SK-N-SH (cell line): Measurements from ENCODE around the gene ARL5B. TPM values are rescaled to one million over a fixed set of nuclear protein-coding genes. Genes with fewer than 3 reads are reported as not detected.
A peak's percentile ranks its signal among the peaks of the same experiment; 100 is the strongest.

Experiments
- CTCF ChIA-PET: fragments of 300-600, 350-600 bp; formaldehyde crosslinking; extraction: SDS; loops from one replicate; lab custom pipeline; 2021; lab: Yijun Ruan, JAX
- POLR2A ChIA-PET: fragments of 350-600 bp; sonication (Branson Sonifier 250); formaldehyde crosslinking; extraction: SDS; loops from one replicate; lab custom pipeline; 2020; ENCODE audit warnings: antibody characterized with exemption, inconsistent platforms; lab: Yijun Ruan, JAX
- DNase-seq: peaks from one replicate; pipeline ENCODE4 v3.0.0; 2012
- H2AFZ ChIP-seq: fragments of 200-600 bp; sonication (generic); 2 replicates; pipeline ENCODE4 v1.8.1; 2016; ENCODE audit warnings: antibody characterized with exemption, mild to moderate bottlenecking, low read depth
- H3F3A ChIP-seq: fragments of 200-600 bp; sonication (generic); replicated peaks from 2 replicates; pipeline ENCODE3; 2016; ENCODE audit warnings: antibody characterized with exemption, mild to moderate bottlenecking; ENCODE audit not compliant: insufficient read depth
- H3K27ac ChIP-seq, 2 experiments: fragments of 200-500 bp in 1 of 2; fragments of 200-600 bp in 1 of 2; sonication (Bioruptor generic) in 1 of 2; sonication (generic), shearing (Covaris generic) in 1 of 2; 2 replicates each; pipeline versions ENCODE4 v1.5.1 to v1.6.1; 2014 to 2016; ENCODE audit warnings: low read depth in 2 of 2, inconsistent platforms in 1 of 2, low read length in 1 of 2, mild to moderate bottlenecking in 1 of 2, mixed read lengths in 1 of 2
- H3K27me3 ChIP-seq: fragments of 200-600 bp; sonication (generic), shearing (Covaris generic); 2 replicates; pipeline ENCODE4 v1.6.1; 2016; ENCODE audit warnings: mixed run types; ENCODE audit not compliant: insufficient read depth
- H3K36me3 ChIP-seq, 2 experiments: fragments of 200-500 bp in 1 of 2; fragments of 200-600 bp in 1 of 2; sonication (Bioruptor generic) in 1 of 2; sonication (generic) in 1 of 2; replicated peaks in 1 of 2; 2 replicates each; pipeline versions ENCODE3 to v1.5.1; 2014 to 2016; ENCODE audit warnings: low read length in 1 of 2, mild to moderate bottlenecking in 1 of 2; ENCODE audit not compliant: insufficient read depth in 2 of 2, control insufficient read depth in 1 of 2
- H3K4me1 ChIP-seq, 2 experiments: fragments of 200-500 bp in 1 of 2; fragments of 200-600 bp in 1 of 2; sonication (Bioruptor generic) in 1 of 2; sonication (generic), shearing (Covaris generic) in 1 of 2; 2 replicates each; pipeline versions ENCODE4 v1.5.1 to v1.6.1; 2014 to 2016; ENCODE audit warnings: low read depth in 1 of 2, low read length in 1 of 2, mixed run types in 1 of 2; ENCODE audit not compliant: insufficient read depth in 2 of 2, control insufficient read depth in 1 of 2
- H3K4me2 ChIP-seq: fragments of 200-600 bp; sonication (generic), shearing (Covaris generic); 2 replicates; pipeline ENCODE4 v1.6.1; 2017; ENCODE audit warnings: mixed run types
- H3K4me3 ChIP-seq, 2 experiments: fragments of 200-500 bp in 1 of 2; fragments of 200-600 bp in 1 of 2; sonication (Bioruptor generic) in 1 of 2; sonication (generic), shearing (Covaris generic) in 1 of 2; 2 replicates each; pipeline versions ENCODE4 v1.5.1 to v1.8.1; 2014 to 2016; ENCODE audit warnings: low read depth in 2 of 2, inconsistent platforms in 1 of 2, low read length in 1 of 2, mild to moderate bottlenecking in 1 of 2, mixed read lengths in 1 of 2, moderate library complexity in 1 of 2
- H3K79me2 ChIP-seq: fragments of 200-600 bp; sonication (generic); 2 replicates; pipeline ENCODE4 v1.8.1; 2017; ENCODE audit warnings: mild to moderate bottlenecking; ENCODE audit not compliant: insufficient read depth
- H3K9ac ChIP-seq: fragments of 200-600 bp; sonication (generic); 2 replicates; pipeline ENCODE4 v1.6.1; 2017; ENCODE audit warnings: mixed run types
- H3K9me2 ChIP-seq: fragments of 200-600 bp; sonication (generic); 2 replicates; pipeline ENCODE4 v1.6.1; 2017; ENCODE audit warnings: mixed run types
- H3K9me3 ChIP-seq: fragments of 200-600 bp; sonication (generic); 2 replicates; pipeline ENCODE4 v1.6.1; 2017; ENCODE audit warnings: mixed run types, mild to moderate bottlenecking, moderate library complexity
- H4K20me1 ChIP-seq: fragments of 200-600 bp; sonication (generic); 2 replicates; pipeline ENCODE4 v1.6.1; 2017; ENCODE audit warnings: mild to moderate bottlenecking, mixed run types; ENCODE audit not compliant: insufficient read depth
- GABPA ChIP-seq: IDR thresholded peaks from 2 replicates; pipeline ENCODE4 v1.4.0; 2012; ENCODE audit warnings: low read depth, mild to moderate bottlenecking
- GATA2 ChIP-seq: sonication (generic); formaldehyde crosslinking; IDR thresholded peaks from 2 replicates; pipeline ENCODE4 v1.5.0; 2020; ENCODE audit warnings: mild to moderate bottlenecking, missing genetic modification reagents
- POLR2AphosphoS5 ChIP-seq: IDR thresholded peaks from 2 replicates; pipeline ENCODE4 v1.6.1; 2012; ENCODE audit warnings: low read depth, low read length
- RCOR1 ChIP-seq: fragments of 150-350 bp; IDR thresholded peaks from 2 replicates; pipeline ENCODE4 v1.6.1; 2017; ENCODE audit warnings: antibody characterized with exemption, low read length
- SMC3 ChIP-seq: IDR thresholded peaks from 2 replicates; pipeline ENCODE4 v1.6.1; 2012; ENCODE audit warnings: low read depth, low read length, improper control_type of control experiment
- WGBS: methylation state at CpG from one replicate; pipeline ENCODE4 v1.1.6; 2017; ENCODE audit warnings: low lambda C conversion rate; 5-methylcytosine and 5-hydroxymethylcytosine counted together
- polyA plus RNA-seq, 3 experiments: library from polyadenylated mRNA; depleted of rRNA; stranded (reverse); fragments of >200 nt; gene quantifications; 2 replicates each; pipeline ENCODE4 v1.2.3, GENCODE V29; 2012
- TF ChIP-seq, protein P1 (sequence below): IDR thresholded peaks from 2 replicates; pipeline ENCODE4 v1.4.0; 2012; ENCODE audit warnings: low read depth, borderline replicate concordance
- TF ChIP-seq, protein P2 (sequence below): fragments of 150-350 bp; IDR thresholded peaks from 2 replicates; pipeline ENCODE4 v1.6.1; 2016; ENCODE audit warnings: mild to moderate bottlenecking, low read depth, low read length
- TF ChIP-seq, protein P3 (sequence below): fragments of 200-600 bp; sonication (generic); IDR thresholded peaks from 2 replicates; pipeline ENCODE4 v1.6.1; 2017; ENCODE audit warnings: antibody characterized with exemption, mild to moderate bottlenecking, moderate library complexity
- TF ChIP-seq, protein P4 (sequence below): fragments of 150-350 bp; IDR thresholded peaks from 2 replicates; pipeline ENCODE4 v1.6.1; 2017; ENCODE audit warnings: antibody characterized with exemption, low read length, low read depth, borderline replicate concordance

Gene ARL5B
- polyA plus RNA-seq, 1 of the 3 experiments (the other 2 are of a cell fraction), result 4.9 TPM

GRCh38 chr10:18721067-18721466 is 61.8 kb downstream of the ARL5B start:
- DNase-seq, result no peak
- Histone ChIP-seq H3K27me3 (no peaks in the 10 kb centered on the region), H3K9ac (no peak overlapping the region), H3F3A (no peaks in the 10 kb centered on the region), H3K36me3 (no peaks in the 10 kb centered on the region), H3K4me3 (no peak overlapping the region), H3K4me2 (no peak overlapping the region), H3K9me3 (no peaks in the 10 kb centered on the region), H3K9me2 (no peaks in the 10 kb centered on the region), H2AFZ (no peak overlapping the region), H4K20me1 (no peaks in the 10 kb centered on the region), H3K79me2 (no peaks in the 10 kb centered on the region), H3K4me1 (peaks cover 0 to 3% of the 10 kb centered on the region in 2 experiments; a peak in 2 of 4 replicates), H3K27ac (no peak overlapping the region)
- 68% methylated on average over 9 of the region's 9 CpGs for WGBS
- CTCF ChIA-PET, result interaction anchor here (1.5 kb wide), 1 partner anchor 31 kb away, joined by 6 read pairs; no protein-coding TSS in a partner anchor
- TF ChIP-seq GABPA (no peak), POLR2AphosphoS5 (no peak), RCOR1 (no peak), GATA2 (peak; percentile 19; the same call in 1 of the 2 replicates)
- TF ChIP-seq, protein P1, sequence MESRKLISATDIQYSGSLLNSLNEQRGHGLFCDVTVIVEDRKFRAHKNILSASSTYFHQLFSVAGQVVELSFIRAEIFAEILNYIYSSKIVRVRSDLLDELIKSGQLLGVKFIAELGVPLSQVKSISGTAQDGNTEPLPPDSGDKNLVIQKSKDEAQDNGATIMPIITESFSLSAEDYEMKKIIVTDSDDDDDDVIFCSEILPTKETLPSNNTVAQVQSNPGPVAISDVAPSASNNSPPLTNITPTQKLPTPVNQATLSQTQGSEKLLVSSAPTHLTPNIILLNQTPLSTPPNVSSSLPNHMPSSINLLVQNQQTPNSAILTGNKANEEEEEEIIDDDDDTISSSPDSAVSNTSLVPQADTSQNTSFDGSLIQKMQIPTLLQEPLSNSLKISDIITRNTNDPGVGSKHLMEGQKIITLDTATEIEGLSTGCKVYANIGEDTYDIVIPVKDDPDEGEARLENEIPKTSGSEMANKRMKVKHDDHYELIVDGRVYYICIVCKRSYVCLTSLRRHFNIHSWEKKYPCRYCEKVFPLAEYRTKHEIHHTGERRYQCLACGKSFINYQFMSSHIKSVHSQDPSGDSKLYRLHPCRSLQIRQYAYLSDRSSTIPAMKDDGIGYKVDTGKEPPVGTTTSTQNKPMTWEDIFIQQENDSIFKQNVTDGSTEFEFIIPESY, result no peak
- TF ChIP-seq, protein P2, sequence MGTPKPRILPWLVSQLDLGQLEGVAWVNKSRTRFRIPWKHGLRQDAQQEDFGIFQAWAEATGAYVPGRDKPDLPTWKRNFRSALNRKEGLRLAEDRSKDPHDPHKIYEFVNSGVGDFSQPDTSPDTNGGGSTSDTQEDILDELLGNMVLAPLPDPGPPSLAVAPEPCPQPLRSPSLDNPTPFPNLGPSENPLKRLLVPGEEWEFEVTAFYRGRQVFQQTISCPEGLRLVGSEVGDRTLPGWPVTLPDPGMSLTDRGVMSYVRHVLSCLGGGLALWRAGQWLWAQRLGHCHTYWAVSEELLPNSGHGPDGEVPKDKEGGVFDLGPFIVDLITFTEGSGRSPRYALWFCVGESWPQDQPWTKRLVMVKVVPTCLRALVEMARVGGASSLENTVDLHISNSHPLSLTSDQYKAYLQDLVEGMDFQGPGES, result no peak
- TF ChIP-seq, protein P3, sequence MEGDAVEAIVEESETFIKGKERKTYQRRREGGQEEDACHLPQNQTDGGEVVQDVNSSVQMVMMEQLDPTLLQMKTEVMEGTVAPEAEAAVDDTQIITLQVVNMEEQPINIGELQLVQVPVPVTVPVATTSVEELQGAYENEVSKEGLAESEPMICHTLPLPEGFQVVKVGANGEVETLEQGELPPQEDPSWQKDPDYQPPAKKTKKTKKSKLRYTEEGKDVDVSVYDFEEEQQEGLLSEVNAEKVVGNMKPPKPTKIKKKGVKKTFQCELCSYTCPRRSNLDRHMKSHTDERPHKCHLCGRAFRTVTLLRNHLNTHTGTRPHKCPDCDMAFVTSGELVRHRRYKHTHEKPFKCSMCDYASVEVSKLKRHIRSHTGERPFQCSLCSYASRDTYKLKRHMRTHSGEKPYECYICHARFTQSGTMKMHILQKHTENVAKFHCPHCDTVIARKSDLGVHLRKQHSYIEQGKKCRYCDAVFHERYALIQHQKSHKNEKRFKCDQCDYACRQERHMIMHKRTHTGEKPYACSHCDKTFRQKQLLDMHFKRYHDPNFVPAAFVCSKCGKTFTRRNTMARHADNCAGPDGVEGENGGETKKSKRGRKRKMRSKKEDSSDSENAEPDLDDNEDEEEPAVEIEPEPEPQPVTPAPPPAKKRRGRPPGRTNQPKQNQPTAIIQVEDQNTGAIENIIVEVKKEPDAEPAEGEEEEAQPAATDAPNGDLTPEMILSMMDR, result no peak
- POLR2A ChIA-PET, result no interaction called here

DNA sequence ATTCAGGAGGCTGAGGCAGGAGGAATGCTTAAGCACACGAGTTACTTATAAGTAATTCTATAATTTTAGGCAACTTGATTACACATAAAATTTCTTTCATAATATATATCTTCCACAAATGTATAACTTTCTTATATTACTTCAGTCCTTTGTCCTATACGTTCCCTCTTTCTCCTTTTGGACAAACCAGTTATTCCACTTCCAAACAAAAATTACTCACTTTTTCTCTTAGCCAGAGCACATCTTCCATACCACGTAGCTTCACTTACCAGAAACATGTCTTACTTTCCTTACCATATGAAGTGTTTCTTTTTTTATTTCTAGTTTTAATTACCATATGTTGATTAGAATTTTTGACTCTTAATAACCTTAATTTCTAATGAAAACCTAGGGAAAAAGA is 64.6 kb downstream of the ARL5B start:
- CTCF ChIA-PET, result interaction anchor here (0.7 kb wide), 1 partner anchor 1879 kb away, joined by 4 read pairs; no protein-coding TSS in a partner anchor
- H3K9me3 ChIP-seq, result no peaks in the 10 kb centered on the region

More for the DNA sequence above, 64.6 kb downstream of the ARL5B start:
- Histone ChIP-seq H3K9ac (no peak overlapping the region), H3K36me3 (no peaks in the 10 kb centered on the region), H3K79me2 (no peaks in the 10 kb centered on the region), H3K9me2 (no peaks in the 10 kb centered on the region), H3K27me3 (no peaks in the 10 kb centered on the region), H3K4me3 (no peak overlapping the region), H3K4me1 (peaks cover 0 to 3% of the 10 kb centered on the region in 2 experiments; a peak in 2 of 4 replicates), H4K20me1 (no peaks in the 10 kb centered on the region), H3K4me2 (no peak overlapping the region), H3F3A (no peaks in the 10 kb centered on the region), H2AFZ (no peak overlapping the region), H3K27ac (no peak overlapping the region)
- POLR2A ChIA-PET, result no interaction called here
- TF ChIP-seq, protein P4, sequence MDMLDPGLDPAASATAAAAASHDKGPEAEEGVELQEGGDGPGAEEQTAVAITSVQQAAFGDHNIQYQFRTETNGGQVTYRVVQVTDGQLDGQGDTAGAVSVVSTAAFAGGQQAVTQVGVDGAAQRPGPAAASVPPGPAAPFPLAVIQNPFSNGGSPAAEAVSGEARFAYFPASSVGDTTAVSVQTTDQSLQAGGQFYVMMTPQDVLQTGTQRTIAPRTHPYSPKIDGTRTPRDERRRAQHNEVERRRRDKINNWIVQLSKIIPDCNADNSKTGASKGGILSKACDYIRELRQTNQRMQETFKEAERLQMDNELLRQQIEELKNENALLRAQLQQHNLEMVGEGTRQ, result no peak
- no peak for TF ChIP-seq SMC3
- DNase-seq, result no peak
- WGBS, result 45% methylated on average over 3 of the region's 3 CpGs

Other genes starting within 250 kb of the ARL5B start
- 5.3 and 7.8 TPM in 2 replicates for gene NSUN6, start 7.8 kb upstream of the ARL5B start, polyA plus RNA-seq (2012; rRNA removed)